Osteoblast (primary cell): Measurements from ENCODE around the gene NOD2. TPM values are rescaled to one million over a fixed set of nuclear protein-coding genes. Genes with fewer than 3 reads are reported as not detected.

Experiments
- DNase-seq: peaks from one replicate; pipeline ENCODE4 v3.0.0; 2011; ENCODE audit warnings: low spot score, mixed read lengths; ENCODE audit not compliant: insufficient read length; ENCODE audit errors: missing footprints
- H2AFZ ChIP-seq: 2 replicates; pipeline ENCODE4 v1.6.0; 2011; ENCODE audit warnings: mild to moderate bottlenecking, low read length
- H3K27ac ChIP-seq: 2 replicates; pipeline ENCODE4 v1.5.1; 2011; ENCODE audit warnings: mild to moderate bottlenecking, low read depth, low read length, moderate library complexity
- H3K27me3 ChIP-seq: 2 replicates; pipeline ENCODE4 v1.6.0; 2012; ENCODE audit warnings: mild to moderate bottlenecking, control low read depth, inconsistent platforms, low read length, moderate library complexity; ENCODE audit not compliant: insufficient read depth
- H3K36me3 ChIP-seq: 2 replicates; pipeline ENCODE4 v1.5.1; 2011; ENCODE audit warnings: mild to moderate bottlenecking, low read length, control low read depth, moderate library complexity; ENCODE audit not compliant: insufficient read depth
- H3K4me1 ChIP-seq: 2 replicates; pipeline ENCODE4 v1.5.1; 2011; ENCODE audit warnings: mild to moderate bottlenecking, low read length, control low read depth, moderate library complexity; ENCODE audit not compliant: insufficient read depth
- H3K4me2 ChIP-seq: 2 replicates; pipeline ENCODE4 v1.6.0; 2011; ENCODE audit warnings: mild to moderate bottlenecking, low read length; ENCODE audit not compliant: insufficient read depth
- H3K4me3 ChIP-seq: fragments of 200-600 bp; sonication (generic); 3 replicates; pipeline ENCODE4 v1.5.1; 2012; ENCODE audit warnings: mild to moderate bottlenecking, low read length, inconsistent platforms; ENCODE audit not compliant: insufficient read depth
- H3K79me2 ChIP-seq: 2 replicates; pipeline ENCODE4 v1.6.0; 2012; ENCODE audit warnings: mild to moderate bottlenecking, low read length, control low read depth, inconsistent platforms; ENCODE audit not compliant: insufficient read depth
- H3K9me3 ChIP-seq: 2 replicates; pipeline ENCODE4 v1.5.1; 2011; ENCODE audit warnings: low read depth, low read length, control low read depth
- H4K20me1 ChIP-seq: 2 replicates; pipeline ENCODE4 v1.6.0; 2012; ENCODE audit warnings: mild to moderate bottlenecking, low read length, control low read depth; ENCODE audit not compliant: insufficient read depth
- CTCF ChIP-seq: IDR thresholded peaks from 2 replicates; pipeline ENCODE4 v1.5.1; 2011; ENCODE audit warnings: mild to moderate bottlenecking, low read depth, low read length, moderate library complexity; ENCODE audit errors: extremely low read depth
- total RNA-seq: library from RNA; depleted of rRNA; stranded (reverse); fragments of >200 nt; gene quantifications from 2 replicates; pipeline ENCODE4 v1.2.3, GENCODE V29; 2012

The NOD2 gene
- total RNA-seq, 1 donor: under 0.01 TPM

GRCh38 chr16:50697881-50698767 lies 4.7 kb downstream of the NOD2 start:
- no peak for TF ChIP-seq CTCF
- H2AFZ ChIP-seq: peak overlapping the region; percentile 99
- no peaks in the 10 kb centered on the region for H4K20me1 ChIP-seq
- H3K9me3 ChIP-seq: no peaks in the 10 kb centered on the region
- peak; percentile 92 for DNase-seq
- peak overlapping the region; percentile 76 for H3K4me3 ChIP-seq
- no peaks in the 10 kb centered on the region for H3K79me2 ChIP-seq
- peaks cover 7% of the 10 kb centered on the region for H3K4me1 ChIP-seq
- peak overlapping the region; percentile 94 for H3K4me2 ChIP-seq
- H3K27ac ChIP-seq: peak overlapping the region; percentile 51
- peaks cover 12% of the 10 kb centered on the region for H3K27me3 ChIP-seq
- H3K36me3 ChIP-seq: no peaks in the 10 kb centered on the region

- DNase-seq: no peak
- TF ChIP-seq CTCF: no peak
- Histone ChIP-seq H3K4me2 (no peak overlapping the region), H4K20me1 (no peaks in the 10 kb centered on the region), H3K4me1 (peaks cover 5% of the 10 kb centered on the region), H3K79me2 (no peaks in the 10 kb centered on the region), H2AFZ (no peak overlapping the region), H3K27me3 (peaks cover 3% of the 10 kb centered on the region), H3K4me3 (no peak overlapping the region), H3K27ac (no peak overlapping the region), H3K9me3 (peaks cover 3% of the 10 kb centered on the region), H3K36me3 (no peaks in the 10 kb centered on the region)
Measured at GRCh38 chr16:50699326-50700159, 6.1 kb downstream of the NOD2 start.

GRCh38 chr16:50702725-50703124 lies 9.3 kb downstream of the NOD2 start:
- no peak for DNase-seq
- Histone ChIP-seq H3K79me2 (no peaks in the 10 kb centered on the region), H3K27ac (no peak overlapping the region), H3K4me3 (no peak overlapping the region), H3K9me3 (peaks cover 3% of the 10 kb centered on the region), H3K4me2 (no peak overlapping the region), H3K36me3 (no peaks in the 10 kb centered on the region), H2AFZ (no peak overlapping the region), H3K27me3 (peaks cover 3% of the 10 kb centered on the region), H4K20me1 (no peaks in the 10 kb centered on the region), H3K4me1 (peaks cover 5% of the 10 kb centered on the region)
- no peak for TF ChIP-seq CTCF

- no peaks in the 10 kb centered on the region for H3K4me1 ChIP-seq
- no peak for TF ChIP-seq CTCF
Measured at GRCh38 chr16:50704245-50704644, 10.8 kb downstream of the NOD2 start.

More at GRCh38 chr16:50704245-50704644, 10.8 kb downstream of the NOD2 start:
- H2AFZ ChIP-seq: no peak overlapping the region
- H4K20me1 ChIP-seq: no peaks in the 10 kb centered on the region
- no peak overlapping the region for H3K27ac ChIP-seq
- H3K4me3 ChIP-seq: no peak overlapping the region
- DNase-seq: no peak
- no peaks in the 10 kb centered on the region for H3K79me2 ChIP-seq
- no peaks in the 10 kb centered on the region for H3K36me3 ChIP-seq
- peaks cover 3% of the 10 kb centered on the region for H3K9me3 ChIP-seq
- H3K27me3 ChIP-seq: peaks cover 3% of the 10 kb centered on the region
- H3K4me2 ChIP-seq: no peak overlapping the region
